Neural progenitor cell (in vitro differentiated cells): ENCODE measurements around the gene SYDE2. TPM values are rescaled to one million over a fixed set of nuclear protein-coding genes. Genes with fewer than 3 reads are reported as not detected.

Source experiments
- DNase-seq: peaks from one replicate; pipeline ENCODE4 v3.0.0-alpha.2; 2016; ENCODE audit warnings: low spot score
- H2AFZ ChIP-seq: fragments of 200-600 bp; sonication (generic); replicated peaks from 2 replicates; pipeline ENCODE4 v1.6.1; 2016; ENCODE audit warnings: antibody characterized with exemption
- H3F3A ChIP-seq: fragments of 200-600 bp; sonication (generic); 2 replicates; pipeline ENCODE4 v1.6.1; 2016; ENCODE audit warnings: antibody characterized with exemption, low read depth
- H3K27ac ChIP-seq: fragments of 200-600 bp; sonication (generic); 2 replicates; pipeline ENCODE4 v1.5.1; 2016; ENCODE audit warnings: mild to moderate bottlenecking
- H3K27me3 ChIP-seq: fragments of 200-600 bp; sonication (generic); 2 replicates; pipeline ENCODE4 v1.6.1; 2016; ENCODE audit warnings: mild to moderate bottlenecking, moderate library complexity
- H3K36me3 ChIP-seq: fragments of 200-600 bp; sonication (generic); 2 replicates; pipeline ENCODE4 v1.5.1; 2016
- H3K4me1 ChIP-seq: fragments of 200-600 bp; sonication (generic); 2 replicates; pipeline ENCODE4 v1.6.1; 2016; ENCODE audit warnings: mixed run types
- H3K4me2 ChIP-seq: fragments of 200-600 bp; sonication (generic); 2 replicates; pipeline ENCODE4 v1.6.1; 2016
- H3K4me3 ChIP-seq: fragments of 200-600 bp; sonication (generic); 2 replicates; pipeline ENCODE4 v1.5.1; 2016
- H3K79me2 ChIP-seq: fragments of 200-600 bp; sonication (generic); 2 replicates; pipeline ENCODE4 v1.6.1; 2016; ENCODE audit warnings: low read depth
- H3K9ac ChIP-seq: fragments of 200-600 bp; sonication (generic); 2 replicates; pipeline ENCODE4 v1.6.1; 2016
- H3K9me3 ChIP-seq: fragments of 200-600 bp; sonication (generic); 2 replicates; pipeline ENCODE4 v1.5.1; 2016; ENCODE audit warnings: low read depth
- H4K20me1 ChIP-seq: fragments of 200-600 bp; sonication (generic); 2 replicates; pipeline ENCODE4 v1.6.1; 2016; ENCODE audit warnings: low read depth
- H3K27ac Mint-ChIP-seq: 3 replicates; pipeline ENCODE4 v1.8.0; 2021; ENCODE audit warnings: mixed read lengths
- H3K27me3 Mint-ChIP-seq: 2 replicates; pipeline ENCODE4 v1.8.0; 2022; ENCODE audit warnings: low read depth, mild to moderate bottlenecking, inconsistent platforms, moderate library complexity, mixed read lengths; ENCODE audit not compliant: insufficient read depth
- H3K36me3 Mint-ChIP-seq: 3 replicates; pipeline ENCODE4 v1.8.0; 2021; ENCODE audit warnings: mixed read lengths
- H3K4me1 Mint-ChIP-seq: 3 replicates; pipeline ENCODE4 v1.8.0; 2021; ENCODE audit warnings: mixed read lengths
- H3K4me3 Mint-ChIP-seq: 3 replicates; pipeline ENCODE4 v1.8.0; 2021; ENCODE audit warnings: mild to moderate bottlenecking, moderate library complexity, mixed read lengths
- H3K9me3 Mint-ChIP-seq: 3 replicates; pipeline ENCODE4 v1.8.0; 2020; ENCODE audit warnings: mixed read lengths
- CTCF ChIP-seq: fragments of 200-600 bp; sonication (generic); IDR thresholded peaks from 2 replicates; pipeline ENCODE4 v1.5.1; 2017; ENCODE audit warnings: antibody characterized with exemption, mild to moderate bottlenecking
- EZH2 ChIP-seq: fragments of 200-600 bp; sonication (generic); IDR thresholded peaks from 2 replicates; pipeline ENCODE4 v1.6.1; 2017; ENCODE audit warnings: antibody characterized with exemption, mild to moderate bottlenecking, moderate library complexity
- EZH2phosphoT487 ChIP-seq: fragments of 200-600 bp; sonication (generic); IDR thresholded peaks from 2 replicates; pipeline ENCODE4 v1.6.1; 2017; ENCODE audit warnings: antibody characterized with exemption
- total RNA-seq: library from RNA; depleted of rRNA; stranded (reverse); fragments of >200 nt; gene quantifications from 2 replicates; pipeline ENCODE4 v1.2.3, GENCODE V29; 2015; ENCODE audit warnings: low replicate concordance

The SYDE2 gene
- total RNA-seq, 1 donor from 2014 or later = 12.0 TPM

- Histone ChIP-seq H3F3A (no peaks in the 10 kb centered on the region), H3K36me3 (no peaks in the 10 kb centered on the region), H3K27ac (no peak overlapping the region), H4K20me1 (no peaks in the 10 kb centered on the region), H3K9ac (no peak overlapping the region), H3K4me1 (peaks cover 15% of the 10 kb centered on the region), H3K4me3 (no peak overlapping the region), H3K79me2 (no peaks in the 10 kb centered on the region), H3K27me3 (no peaks in the 10 kb centered on the region), H3K9me3 (no peaks in the 10 kb centered on the region), H3K4me2 (peak overlapping the region; percentile 46), H2AFZ (peak overlapping the region; percentile 65)
- TF ChIP-seq EZH2 = no peak
- peak; percentile 60 for DNase-seq
- no peaks in the 10 kb centered on the region for H3K9me3 Mint-ChIP-seq
- peaks cover 13% of the 10 kb centered on the region for H3K4me1 Mint-ChIP-seq
- no peak overlapping the region for H3K27ac Mint-ChIP-seq
- peaks cover 4% of the 10 kb centered on the region for H3K27me3 Mint-ChIP-seq
- no peaks in the 10 kb centered on the region for H3K36me3 Mint-ChIP-seq
- no peak overlapping the region for H3K4me3 Mint-ChIP-seq
These were observed 24.2 kb upstream of the SYDE2 start for GRCh38 chr1:85224734-85225623.

- TF ChIP-seq EZH2phosphoT487 = no peak
- no peak for TF ChIP-seq CTCF
- TF ChIP-seq EZH2 = no peak
- Histone ChIP-seq H3K27ac (no peak overlapping the region), H4K20me1 (no peaks in the 10 kb centered on the region), H3K79me2 (no peaks in the 10 kb centered on the region), H3K4me2 (no peak overlapping the region), H3K36me3 (no peaks in the 10 kb centered on the region), H3K4me3 (no peak overlapping the region), H3K9ac (no peak overlapping the region), H3K9me3 (no peaks in the 10 kb centered on the region), H3F3A (no peaks in the 10 kb centered on the region), H3K27me3 (no peaks in the 10 kb centered on the region), H2AFZ (no peak overlapping the region), H3K4me1 (peaks cover 15% of the 10 kb centered on the region)
- no peak for DNase-seq
- Mint-ChIP-seq H3K4me1 (peaks cover 13% of the 10 kb centered on the region), H3K36me3 (no peaks in the 10 kb centered on the region), H3K27me3 (peaks cover 4% of the 10 kb centered on the region), H3K27ac (no peak overlapping the region), H3K4me3 (no peak overlapping the region), H3K9me3 (no peaks in the 10 kb centered on the region)
These were observed 23.5 kb upstream of the SYDE2 start for GRCh38 chr1:85224295-85224694.

DNA sequence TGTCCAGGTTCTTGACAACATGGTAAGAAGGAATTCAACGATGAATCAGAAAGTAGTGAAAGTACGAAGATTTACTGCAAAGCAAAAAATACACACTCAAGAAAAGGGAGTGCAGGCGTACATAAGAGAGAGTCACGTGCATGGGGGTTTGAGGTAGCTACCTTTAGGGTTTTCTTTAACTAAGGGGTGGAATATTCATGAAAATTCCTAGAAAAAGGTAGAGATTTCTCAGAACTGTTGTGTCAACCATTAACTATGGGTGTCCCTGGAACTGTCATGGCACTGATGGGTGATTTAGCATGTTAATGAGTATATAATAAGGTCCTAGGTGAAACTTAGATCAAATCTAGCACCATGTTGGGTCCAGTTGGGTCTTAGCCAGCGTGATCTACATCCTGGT, 22.5 kb upstream of the SYDE2 start:
- no peak overlapping the region for H3K27ac Mint-ChIP-seq
- no peaks in the 10 kb centered on the region for H3K9me3 Mint-ChIP-seq
- no peaks in the 10 kb centered on the region for H3K27me3 ChIP-seq
- no peak for TF ChIP-seq EZH2
- no peak for TF ChIP-seq EZH2phosphoT487
- TF ChIP-seq CTCF = no peak
- H3K9ac ChIP-seq = no peak overlapping the region
- no peak overlapping the region for H3K27ac ChIP-seq
- H3K4me1 Mint-ChIP-seq = peaks cover 13% of the 10 kb centered on the region
- no peaks in the 10 kb centered on the region for H3K9me3 ChIP-seq
- no peaks in the 10 kb centered on the region for H3K36me3 Mint-ChIP-seq
- H3K4me2 ChIP-seq = no peak overlapping the region
- H2AFZ ChIP-seq = no peak overlapping the region
- no peak for DNase-seq
- H3F3A ChIP-seq = no peaks in the 10 kb centered on the region
- H3K79me2 ChIP-seq = no peaks in the 10 kb centered on the region
- no peak overlapping the region for H3K4me3 Mint-ChIP-seq
- H3K36me3 ChIP-seq = no peaks in the 10 kb centered on the region
- H3K4me3 ChIP-seq = no peak overlapping the region
- H3K27me3 Mint-ChIP-seq = peaks cover 4% of the 10 kb centered on the region
- peaks cover 15% of the 10 kb centered on the region for H3K4me1 ChIP-seq
- H4K20me1 ChIP-seq = no peaks in the 10 kb centered on the region

GRCh38 chr1:85220756-85221201, 20.0 kb upstream of the SYDE2 start:
- H3F3A ChIP-seq = no peaks in the 10 kb centered on the region
- no peak overlapping the region for H3K27ac Mint-ChIP-seq
- no peak for TF ChIP-seq EZH2phosphoT487
- no peak for TF ChIP-seq EZH2
- TF ChIP-seq CTCF = no peak

More at GRCh38 chr1:85220756-85221201, 20.0 kb upstream of the SYDE2 start:
- no peak overlapping the region for H3K4me2 ChIP-seq
- H3K4me3 ChIP-seq = no peak overlapping the region
- no peaks in the 10 kb centered on the region for H3K79me2 ChIP-seq
- no peaks in the 10 kb centered on the region for H4K20me1 ChIP-seq
- H2AFZ ChIP-seq = peak overlapping the region; percentile 35
- DNase-seq = no peak
- H3K27me3 Mint-ChIP-seq = peaks cover 4% of the 10 kb centered on the region
- H3K9ac ChIP-seq = no peak overlapping the region
- no peaks in the 10 kb centered on the region for H3K27me3 ChIP-seq
- peaks cover 8% of the 10 kb centered on the region for H3K4me1 Mint-ChIP-seq
- H3K4me1 ChIP-seq = peaks cover 10% of the 10 kb centered on the region
- no peaks in the 10 kb centered on the region for H3K36me3 Mint-ChIP-seq
- H3K9me3 Mint-ChIP-seq = peaks cover 3% of the 10 kb centered on the region
- H3K9me3 ChIP-seq = no peaks in the 10 kb centered on the region
- H3K36me3 ChIP-seq = no peaks in the 10 kb centered on the region
- H3K27ac ChIP-seq = no peak overlapping the region
- H3K4me3 Mint-ChIP-seq = no peak overlapping the region
